Panc1 (cell line): ENCODE data around the gene UGT1A3.

ENCODE experiments used
- POLR2AphosphoS5 ChIP-seq: IDR thresholded peaks from 2 replicates; pipeline ENCODE4 v1.6.1; 2012; ENCODE audit warnings: mild to moderate bottlenecking, low read depth, low read length, moderate library complexity
- SIN3A ChIP-seq: IDR thresholded peaks from 2 replicates; pipeline ENCODE4 v1.6.1; 2012; ENCODE audit warnings: low read depth, mild to moderate bottlenecking, low read length, moderate library complexity, borderline replicate concordance; ENCODE audit not compliant: insufficient read depth
- TF ChIP-seq, protein P1 (sequence below): fragments of 450-650 bp; IDR thresholded peaks from 2 replicates; pipeline ENCODE4 v1.5.1; 2017; ENCODE audit warnings: mild to moderate bottlenecking
- TF ChIP-seq, protein P2 (sequence below), 2 experiments: IDR thresholded peaks; 2 replicates each; pipeline ENCODE4 v1.6.1; 2011 to 2012; ENCODE audit warnings: low read depth in 2 of 2, control low read depth in 1 of 2, low read length in 1 of 2, mild to moderate bottlenecking in 1 of 2, moderate library complexity in 1 of 2; ENCODE audit not compliant: insufficient read depth in 1 of 2

DNA sequence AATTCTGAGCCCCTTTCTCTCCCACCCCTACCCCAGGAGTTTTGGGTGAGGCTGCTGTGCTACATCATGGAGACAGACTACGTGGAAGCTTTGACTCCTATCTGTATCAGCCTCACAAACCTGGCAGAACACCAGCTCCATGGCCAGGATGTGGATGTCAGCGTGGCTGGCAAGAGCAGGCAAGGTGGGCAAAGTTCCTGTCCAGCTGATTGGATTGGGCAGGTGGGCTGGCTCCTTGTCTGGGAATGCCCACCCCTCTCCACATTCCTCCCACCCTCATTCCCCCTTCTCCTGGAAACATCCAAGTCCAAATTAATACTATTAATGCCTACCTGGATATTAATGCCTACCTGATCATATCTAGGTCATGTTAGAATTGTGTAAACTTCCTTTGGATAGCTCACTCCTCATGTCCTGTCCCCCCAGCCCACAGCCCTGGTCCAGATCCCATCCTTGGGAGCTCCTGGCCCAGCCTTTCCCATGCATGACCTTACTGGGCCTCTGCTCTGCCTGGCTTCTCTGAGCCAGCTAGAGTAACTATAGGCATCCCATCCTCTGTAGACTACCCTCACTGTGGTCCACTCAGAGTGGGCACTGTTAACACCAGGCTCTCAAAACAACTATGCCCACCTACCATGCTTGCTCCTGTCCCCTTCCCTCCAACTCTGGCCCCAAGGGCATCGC is 73.4 kb downstream of the UGT1A3 start:
- TF ChIP-seq, protein P1, sequence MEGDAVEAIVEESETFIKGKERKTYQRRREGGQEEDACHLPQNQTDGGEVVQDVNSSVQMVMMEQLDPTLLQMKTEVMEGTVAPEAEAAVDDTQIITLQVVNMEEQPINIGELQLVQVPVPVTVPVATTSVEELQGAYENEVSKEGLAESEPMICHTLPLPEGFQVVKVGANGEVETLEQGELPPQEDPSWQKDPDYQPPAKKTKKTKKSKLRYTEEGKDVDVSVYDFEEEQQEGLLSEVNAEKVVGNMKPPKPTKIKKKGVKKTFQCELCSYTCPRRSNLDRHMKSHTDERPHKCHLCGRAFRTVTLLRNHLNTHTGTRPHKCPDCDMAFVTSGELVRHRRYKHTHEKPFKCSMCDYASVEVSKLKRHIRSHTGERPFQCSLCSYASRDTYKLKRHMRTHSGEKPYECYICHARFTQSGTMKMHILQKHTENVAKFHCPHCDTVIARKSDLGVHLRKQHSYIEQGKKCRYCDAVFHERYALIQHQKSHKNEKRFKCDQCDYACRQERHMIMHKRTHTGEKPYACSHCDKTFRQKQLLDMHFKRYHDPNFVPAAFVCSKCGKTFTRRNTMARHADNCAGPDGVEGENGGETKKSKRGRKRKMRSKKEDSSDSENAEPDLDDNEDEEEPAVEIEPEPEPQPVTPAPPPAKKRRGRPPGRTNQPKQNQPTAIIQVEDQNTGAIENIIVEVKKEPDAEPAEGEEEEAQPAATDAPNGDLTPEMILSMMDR, result no peak
- TF ChIP-seq SIN3A (no peak), POLR2AphosphoS5 (no peak)
- TF ChIP-seq, protein P2, sequence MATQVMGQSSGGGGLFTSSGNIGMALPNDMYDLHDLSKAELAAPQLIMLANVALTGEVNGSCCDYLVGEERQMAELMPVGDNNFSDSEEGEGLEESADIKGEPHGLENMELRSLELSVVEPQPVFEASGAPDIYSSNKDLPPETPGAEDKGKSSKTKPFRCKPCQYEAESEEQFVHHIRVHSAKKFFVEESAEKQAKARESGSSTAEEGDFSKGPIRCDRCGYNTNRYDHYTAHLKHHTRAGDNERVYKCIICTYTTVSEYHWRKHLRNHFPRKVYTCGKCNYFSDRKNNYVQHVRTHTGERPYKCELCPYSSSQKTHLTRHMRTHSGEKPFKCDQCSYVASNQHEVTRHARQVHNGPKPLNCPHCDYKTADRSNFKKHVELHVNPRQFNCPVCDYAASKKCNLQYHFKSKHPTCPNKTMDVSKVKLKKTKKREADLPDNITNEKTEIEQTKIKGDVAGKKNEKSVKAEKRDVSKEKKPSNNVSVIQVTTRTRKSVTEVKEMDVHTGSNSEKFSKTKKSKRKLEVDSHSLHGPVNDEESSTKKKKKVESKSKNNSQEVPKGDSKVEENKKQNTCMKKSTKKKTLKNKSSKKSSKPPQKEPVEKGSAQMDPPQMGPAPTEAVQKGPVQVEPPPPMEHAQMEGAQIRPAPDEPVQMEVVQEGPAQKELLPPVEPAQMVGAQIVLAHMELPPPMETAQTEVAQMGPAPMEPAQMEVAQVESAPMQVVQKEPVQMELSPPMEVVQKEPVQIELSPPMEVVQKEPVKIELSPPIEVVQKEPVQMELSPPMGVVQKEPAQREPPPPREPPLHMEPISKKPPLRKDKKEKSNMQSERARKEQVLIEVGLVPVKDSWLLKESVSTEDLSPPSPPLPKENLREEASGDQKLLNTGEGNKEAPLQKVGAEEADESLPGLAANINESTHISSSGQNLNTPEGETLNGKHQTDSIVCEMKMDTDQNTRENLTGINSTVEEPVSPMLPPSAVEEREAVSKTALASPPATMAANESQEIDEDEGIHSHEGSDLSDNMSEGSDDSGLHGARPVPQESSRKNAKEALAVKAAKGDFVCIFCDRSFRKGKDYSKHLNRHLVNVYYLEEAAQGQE (IDR thresholded peaks at IDR 0.05; ENCODE audit: insufficient read depth in 1 of 2, low read depth in 2 of 2, low read length in 1 of 2), result no peak
